Midbrain (tissue), 1 donor: ENCODE measurements around the gene IRS1.

Experiments used
- DNase-seq: peaks from one replicate; lab custom pipeline; 2025; lab: John Stamatoyannopoulos, UW

Gene IRS1

GRCh38 chr2:226726546-226726945 is 73.1 kb downstream of the IRS1 start:
- DNase-seq, result no peak

- no peak for DNase-seq
These were observed 74.3 kb downstream of the IRS1 start for GRCh38 chr2:226725126-226725860.

GRCh38 chr2:226721541-226721940 is 78.1 kb downstream of the IRS1 start:
- no peak for DNase-seq

- no peak for DNase-seq
These were observed 78.7 kb downstream of the IRS1 start for GRCh38 chr2:226720948-226721347.

- no peak for DNase-seq
These were observed 81.9 kb downstream of the IRS1 start for GRCh38 chr2:226717719-226718118.

- DNase-seq, result no peak
These were observed 83.5 kb downstream of the IRS1 start for GRCh38 chr2:226716126-226716525.

GRCh38 chr2:226715347-226715990 is 84.2 kb downstream of the IRS1 start:
- no peak for DNase-seq

GRCh38 chr2:226712941-226713340 is 86.7 kb downstream of the IRS1 start:
- DNase-seq, result no peak

- no peak for DNase-seq
These were observed 87.9 kb downstream of the IRS1 start for GRCh38 chr2:226711606-226712296.

- DNase-seq, result no peak
These were observed 92.1 kb downstream of the IRS1 start for GRCh38 chr2:226707499-226707898.

GRCh38 chr2:226705965-226706364 is 93.7 kb downstream of the IRS1 start:
- no peak for DNase-seq

- no peak for DNase-seq
These were observed 94.3 kb downstream of the IRS1 start for GRCh38 chr2:226705133-226705886.

- DNase-seq, result no peak
These were observed 96.1 kb downstream of the IRS1 start for GRCh38 chr2:226703514-226703913.

GRCh38 chr2:226702376-226702775 is 97.2 kb downstream of the IRS1 start:
- DNase-seq, result no peak

GRCh38 chr2:226701052-226701451 is 98.6 kb downstream of the IRS1 start:
- DNase-seq, result no peak

- no peak for DNase-seq
These were observed 100.3 kb downstream of the IRS1 start for GRCh38 chr2:226699321-226699720.

- DNase-seq, result no peak
These were observed 100.9 kb downstream of the IRS1 start for GRCh38 chr2:226698671-226699070.

GRCh38 chr2:226694586-226695284 is 104.9 kb downstream of the IRS1 start:
- DNase-seq, result no peak

GRCh38 chr2:226694149-226694548 is 105.5 kb downstream of the IRS1 start:
- DNase-seq, result no peak

GRCh38 chr2:226693521-226693920 is 106.1 kb downstream of the IRS1 start:
- no peak for DNase-seq

- no peak for DNase-seq
These were observed 107.0 kb downstream of the IRS1 start for GRCh38 chr2:226692521-226693126.
